ENCODE results near the gene NLRP9.

- no peak for TF ChIP-seq CTCF (IDR thresholded peaks at IDR 0.05; ENCODE audit: low read depth, low read length)
- no peak for TF ChIP-seq POLR2A (IDR thresholded peaks at IDR 0.05; ENCODE audit: extremely low read depth, insufficient read length)
- no peak for TF ChIP-seq MAX (IDR thresholded peaks at IDR 0.05; ENCODE audit: low read depth, low read length)
- no peak for TF ChIP-seq MYC (IDR thresholded peaks at IDR 0.05; ENCODE audit: low read depth, low read length)
These were observed 70.7 kb downstream of the NLRP9 start for GRCh38 chr19:55667511-55667910.

Measured in NB4 (cell line).